Colonic mucosa (tissue), 4 donors: ENCODE measurements around the gene TMEM273. TPM values are rescaled to one million over a fixed set of nuclear protein-coding genes. Genes with fewer than 3 reads are reported as not detected.

Experiments
- DNase-seq: peaks from one replicate; pipeline ENCODE4 v3.0.0-alpha.2; 2020
- H3K27ac ChIP-seq: fragments of 200-600 bp; one replicate; pipeline ENCODE4 v1.8.0; 2021
- H3K27me3 ChIP-seq: fragments of 200-600 bp; one replicate; pipeline ENCODE4 v1.8.0; 2021
- H3K36me3 ChIP-seq: fragments of 200-600 bp; one replicate; pipeline ENCODE4 v1.8.0; 2021
- H3K4me1 ChIP-seq: fragments of 200-600 bp; one replicate; pipeline ENCODE4 v1.8.0; 2021; ENCODE audit warnings: mild to moderate bottlenecking
- H3K4me3 ChIP-seq: fragments of 200-600 bp; one replicate; pipeline ENCODE4 v1.8.0; 2021
- H3K9ac ChIP-seq, 2 donors: one replicate each; pipeline ENCODE4 v1.7.0; 2013; ENCODE audit warnings: control low read depth in 2 of 2, low read depth in 2 of 2, low read length in 2 of 2
- H3K9me3 ChIP-seq: fragments of 200-600 bp; one replicate; pipeline ENCODE4 v1.8.0; 2021
- intact Hi-C: fragments of 100-400 bp; cut with DNase I; formaldehyde crosslinking; loops from one replicate; pipeline ENCODE4 v1.14.1; 2022
- total RNA-seq, 2 donors: library from RNA; stranded (reverse); fragmentation: NEBNext Ultra II Directional in 1 of 2; extraction: Animal tissue kit (Norgen Biotek cat#: 25700) in 1 of 2; gene quantifications; one replicate each; pipeline ENCODE4 v1.2.1, GENCODE V29; 2021
- TF ChIP-seq, protein P1 (sequence below): fragments of 200-600 bp; IDR thresholded peaks from one replicate; pipeline ENCODE4 v1.8.0; 2022; ENCODE audit warnings: antibody characterized with exemption, mild to moderate bottlenecking
- donor health status: healthy.
- donor health status: DM: no; HTN: no; CAD: no.
- donor health status: DM: no; HTN: no; CAD: no.

Gene TMEM273
- total RNA-seq, 2 donors from 2014 or later: 3.4 to 5.1 TPM

DNA sequence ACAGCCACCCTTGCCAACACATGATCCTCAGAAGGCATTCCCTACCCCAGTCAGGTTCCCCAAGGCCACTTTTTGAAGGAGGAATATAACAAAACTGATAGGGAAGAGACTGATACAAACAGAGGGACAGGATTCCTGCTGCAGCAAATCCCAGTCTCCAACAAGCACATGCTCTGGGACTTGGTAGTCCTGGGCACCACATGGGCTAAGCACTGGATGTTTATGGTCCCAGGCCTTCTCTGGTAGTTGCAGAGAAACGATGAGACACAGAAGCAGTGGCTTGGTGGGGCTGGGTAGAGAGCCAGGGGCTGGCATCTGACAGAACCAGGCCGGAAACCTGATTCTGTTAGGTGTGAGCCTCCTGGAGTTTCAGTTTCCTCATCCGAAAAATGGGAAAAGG lies 76.1 kb downstream of the TMEM273 start:
- TF ChIP-seq, protein P1, sequence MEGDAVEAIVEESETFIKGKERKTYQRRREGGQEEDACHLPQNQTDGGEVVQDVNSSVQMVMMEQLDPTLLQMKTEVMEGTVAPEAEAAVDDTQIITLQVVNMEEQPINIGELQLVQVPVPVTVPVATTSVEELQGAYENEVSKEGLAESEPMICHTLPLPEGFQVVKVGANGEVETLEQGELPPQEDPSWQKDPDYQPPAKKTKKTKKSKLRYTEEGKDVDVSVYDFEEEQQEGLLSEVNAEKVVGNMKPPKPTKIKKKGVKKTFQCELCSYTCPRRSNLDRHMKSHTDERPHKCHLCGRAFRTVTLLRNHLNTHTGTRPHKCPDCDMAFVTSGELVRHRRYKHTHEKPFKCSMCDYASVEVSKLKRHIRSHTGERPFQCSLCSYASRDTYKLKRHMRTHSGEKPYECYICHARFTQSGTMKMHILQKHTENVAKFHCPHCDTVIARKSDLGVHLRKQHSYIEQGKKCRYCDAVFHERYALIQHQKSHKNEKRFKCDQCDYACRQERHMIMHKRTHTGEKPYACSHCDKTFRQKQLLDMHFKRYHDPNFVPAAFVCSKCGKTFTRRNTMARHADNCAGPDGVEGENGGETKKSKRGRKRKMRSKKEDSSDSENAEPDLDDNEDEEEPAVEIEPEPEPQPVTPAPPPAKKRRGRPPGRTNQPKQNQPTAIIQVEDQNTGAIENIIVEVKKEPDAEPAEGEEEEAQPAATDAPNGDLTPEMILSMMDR: no peak
- Histone ChIP-seq H3K4me1 (no peaks in the 10 kb centered on the region), H3K4me3 (no peak overlapping the region), H3K27me3 (peaks cover 4% of the 10 kb centered on the region), H3K36me3 (no peaks in the 10 kb centered on the region), H3K27ac (no peak overlapping the region), H3K9ac (no peak overlapping the region), H3K9me3 (no peaks in the 10 kb centered on the region)
- DNase-seq: no peak
- intact Hi-C loops: no loop called here

DNA sequence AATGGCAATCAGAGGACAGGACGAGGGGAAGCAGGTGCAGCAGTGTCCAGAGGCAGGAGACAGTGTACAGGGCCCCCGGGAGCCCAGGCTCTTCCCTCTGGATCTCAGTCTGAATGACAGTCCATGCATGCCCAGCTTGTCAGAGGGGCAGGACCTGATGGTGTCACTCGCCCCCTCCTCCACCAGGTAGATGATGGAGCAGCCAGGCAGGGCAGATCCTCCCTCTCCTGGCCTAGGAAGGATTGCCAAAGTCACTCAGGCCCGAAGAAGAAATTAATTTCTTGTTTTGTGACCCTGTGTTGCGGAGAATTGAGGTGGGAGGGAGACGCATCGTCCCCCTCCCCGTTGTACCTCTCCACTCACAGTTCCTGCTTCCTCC lies 76.9 kb downstream of the TMEM273 start:
- Histone ChIP-seq H3K4me1 (no peaks in the 10 kb centered on the region), H3K27ac (no peak overlapping the region)

DNA sequence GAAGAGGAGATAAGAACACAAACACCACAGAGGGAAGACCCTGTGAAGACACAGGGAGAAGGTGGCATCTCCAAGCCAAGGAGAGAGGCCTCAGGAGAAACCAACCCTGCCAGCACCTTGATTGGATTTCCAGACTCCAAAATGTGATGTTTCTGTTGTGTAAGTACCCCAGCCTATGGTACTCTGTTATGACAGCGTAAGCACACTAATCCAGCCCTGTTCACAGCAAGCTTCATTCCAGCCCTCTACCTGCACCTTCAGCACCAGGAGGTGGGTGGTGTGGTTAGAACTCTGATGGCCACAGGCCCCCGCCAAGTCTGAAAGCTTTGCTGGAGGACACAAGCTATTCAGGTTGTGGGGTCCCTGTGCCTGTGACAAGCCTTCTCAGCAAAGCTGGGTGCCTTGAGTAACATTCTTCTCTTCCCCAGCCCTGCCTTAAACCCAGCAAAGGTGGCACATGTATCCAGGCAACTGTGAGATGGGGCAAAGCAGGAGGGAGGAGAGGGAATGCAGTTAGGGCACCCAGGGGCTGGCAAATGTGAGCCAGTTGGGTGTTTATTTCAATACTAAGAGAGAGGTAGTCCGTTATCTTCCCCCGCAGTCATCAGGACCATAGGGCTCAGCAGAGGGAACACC lies 77.4 kb downstream of the TMEM273 start:
- TF ChIP-seq, protein P1: no peak
- no peak overlapping the region for H3K9ac ChIP-seq
- H3K27ac ChIP-seq: no peak overlapping the region
- no peaks in the 10 kb centered on the region for H3K9me3 ChIP-seq
- H3K36me3 ChIP-seq: no peaks in the 10 kb centered on the region
- H3K4me1 ChIP-seq: no peaks in the 10 kb centered on the region
- H3K27me3 ChIP-seq: peaks cover 4% of the 10 kb centered on the region
- no peak overlapping the region for H3K4me3 ChIP-seq
- intact Hi-C loops: no loop called here
- no peak for DNase-seq

More for the DNA sequence above, 76.9 kb downstream of the TMEM273 start:
- Histone ChIP-seq H3K9ac (peak overlapping the region in 1 of 2 donors; percentile 20), H3K4me3 (no peak overlapping the region), H3K36me3 (no peaks in the 10 kb centered on the region), H3K9me3 (no peaks in the 10 kb centered on the region), H3K27me3 (peaks cover 4% of the 10 kb centered on the region)
- intact Hi-C loops: no loop called here
- DNase-seq: no peak
- TF ChIP-seq, protein P1: no peak

DNA sequence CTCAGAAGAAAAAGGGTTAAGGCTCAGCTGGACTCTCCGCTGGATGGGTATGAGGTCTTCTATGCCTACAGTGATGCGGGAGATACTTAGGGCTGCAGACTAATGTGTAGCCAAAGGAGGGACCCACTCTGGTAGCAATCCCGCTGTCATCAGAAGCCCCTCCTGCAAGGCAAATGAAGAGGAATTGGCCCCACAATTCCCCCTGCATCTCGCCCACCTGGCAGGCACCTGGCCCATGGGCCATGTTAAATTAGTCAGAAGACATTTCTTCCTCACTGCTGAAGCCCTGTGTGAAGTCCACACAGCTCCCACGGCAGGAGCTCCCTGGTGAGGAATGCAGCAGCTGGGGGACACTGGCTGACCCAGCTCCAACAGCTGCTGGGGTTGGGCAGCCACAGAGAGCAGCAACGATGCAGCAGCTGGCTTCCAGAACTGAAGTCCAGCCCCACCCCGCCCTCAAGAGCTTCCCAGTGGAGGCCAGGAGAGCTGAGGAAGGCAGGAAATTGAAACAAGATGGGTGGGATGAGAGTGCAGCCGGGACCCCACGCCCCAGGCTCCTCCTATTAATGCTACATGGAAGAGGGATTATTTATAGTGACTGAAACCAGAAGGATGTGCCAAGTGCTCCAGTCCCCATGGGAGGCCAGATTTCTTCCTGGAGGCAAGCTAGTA lies 78.4 kb downstream of the TMEM273 start:
- Histone ChIP-seq H3K9ac (no peak overlapping the region), H3K36me3 (no peaks in the 10 kb centered on the region), H3K9me3 (no peaks in the 10 kb centered on the region), H3K27me3 (peaks cover 2% of the 10 kb centered on the region), H3K4me3 (no peak overlapping the region), H3K27ac (no peak overlapping the region), H3K4me1 (no peaks in the 10 kb centered on the region)
- intact Hi-C loops: no loop called here
- TF ChIP-seq, protein P1: no peak
- peak; percentile 49 for DNase-seq

DNA sequence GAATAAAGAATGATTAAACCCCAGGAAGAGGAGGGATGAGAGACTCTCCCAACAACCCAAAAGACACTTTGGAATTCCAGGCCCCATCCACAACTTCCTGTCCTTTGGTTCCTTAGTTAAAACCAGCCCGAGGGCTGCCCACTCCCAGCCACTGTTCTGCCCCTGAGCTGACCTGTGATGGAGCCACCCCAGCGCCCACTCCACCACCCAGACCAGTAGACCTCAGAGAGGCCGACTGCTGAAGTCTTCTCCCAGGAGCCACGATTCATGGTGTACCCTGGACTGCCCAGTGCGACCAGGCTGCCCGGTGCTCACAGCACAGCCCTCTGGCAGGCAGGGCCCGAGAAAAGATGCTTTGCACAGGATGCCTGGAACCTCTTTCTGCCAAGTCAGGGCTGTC lies 79.5 kb downstream of the TMEM273 start:
- Histone ChIP-seq H3K36me3 (no peaks in the 10 kb centered on the region), H3K27me3 (no peaks in the 10 kb centered on the region), H3K9me3 (no peaks in the 10 kb centered on the region), H3K4me3 (no peak overlapping the region), H3K9ac (no peak overlapping the region), H3K4me1 (no peaks in the 10 kb centered on the region), H3K27ac (no peak overlapping the region)
- DNase-seq: no peak
- intact Hi-C loops: no loop called here
- TF ChIP-seq, protein P1: no peak
